ENCODE results near the gene WNT8B.

WNT8B gene

GRCh38 chr10:100522107-100522801, 59.4 kb downstream of the WNT8B start:
- Mint-ChIP-seq H3K9me3 (no peaks in the 10 kb centered on the region), H3K4me1 (ENCODE audit: low read depth) (peaks cover 20% of the 10 kb centered on the region), H3K36me3 (ENCODE audit: low read depth) (peaks cover 46% of the 10 kb centered on the region), H3K4me3 (no peak overlapping the region), H3K27ac (no peak overlapping the region), H3K27me3 (no peaks in the 10 kb centered on the region)

- Mint-ChIP-seq H3K27ac (no peak overlapping the region), H3K36me3 (ENCODE audit: low read depth) (peaks cover 46% of the 10 kb centered on the region), H3K9me3 (no peaks in the 10 kb centered on the region), H3K4me1 (ENCODE audit: low read depth) (peaks cover 26% of the 10 kb centered on the region), H3K4me3 (no peak overlapping the region), H3K27me3 (no peaks in the 10 kb centered on the region)
Observed at GRCh38 chr10:100522945-100523344, 60.1 kb downstream of the WNT8B start.

GRCh38 chr10:100524206-100524605, 61.4 kb downstream of the WNT8B start:
- Mint-ChIP-seq H3K9me3 (no peaks in the 10 kb centered on the region), H3K27ac (no peak overlapping the region), H3K4me1 (ENCODE audit: low read depth) (peaks cover 25% of the 10 kb centered on the region), H3K36me3 (ENCODE audit: low read depth) (peaks cover 53% of the 10 kb centered on the region), H3K27me3 (no peaks in the 10 kb centered on the region), H3K4me3 (no peak overlapping the region)

- Mint-ChIP-seq H3K4me1 (ENCODE audit: low read depth) (peaks cover 23% of the 10 kb centered on the region), H3K36me3 (ENCODE audit: low read depth) (peaks cover 57% of the 10 kb centered on the region), H3K9me3 (no peaks in the 10 kb centered on the region), H3K27me3 (no peaks in the 10 kb centered on the region), H3K4me3 (no peak overlapping the region), H3K27ac (no peak overlapping the region)
Observed at GRCh38 chr10:100524638-100525037, 61.8 kb downstream of the WNT8B start.

GRCh38 chr10:100528123-100528886, 65.5 kb downstream of the WNT8B start:
- peaks cover 46% of the 10 kb centered on the region for H3K36me3 Mint-ChIP-seq (ENCODE audit: low read depth)
- peaks cover 41% of the 10 kb centered on the region for H3K4me1 Mint-ChIP-seq (ENCODE audit: low read depth)
- peak overlapping the region; percentile 91 for H3K4me3 Mint-ChIP-seq
- H3K27me3 Mint-ChIP-seq: no peaks in the 10 kb centered on the region
- no peaks in the 10 kb centered on the region for H3K9me3 Mint-ChIP-seq
- H3K27ac Mint-ChIP-seq: peak overlapping the region; percentile 95

- Mint-ChIP-seq H3K36me3 (ENCODE audit: low read depth) (peaks cover 40% of the 10 kb centered on the region), H3K27me3 (no peaks in the 10 kb centered on the region), H3K27ac (peak overlapping the region; percentile 95), H3K4me3 (peak overlapping the region; percentile 91), H3K4me1 (ENCODE audit: low read depth) (peaks cover 41% of the 10 kb centered on the region), H3K9me3 (no peaks in the 10 kb centered on the region)
Observed at GRCh38 chr10:100528921-100529474, 66.2 kb downstream of the WNT8B start.

GRCh38 chr10:100529475-100530298, 66.9 kb downstream of the WNT8B start, which contains the start of gene NDUFB8:
NDUFB8 (minus strand) TSS chr10:100529871; CDS start chr10:100529851, 20 bp downstream.
- H3K27me3 Mint-ChIP-seq: no peaks in the 10 kb centered on the region
- H3K27ac Mint-ChIP-seq: peak within 1 kb of the TSS; percentile 95
- H3K9me3 Mint-ChIP-seq: no peaks in the 10 kb centered on the region
- peak within 1 kb of the TSS; percentile 91 for H3K4me3 Mint-ChIP-seq
- H3K4me1 Mint-ChIP-seq (ENCODE audit: low read depth): peaks cover 41% of the 10 kb centered on the region
- H3K36me3 Mint-ChIP-seq (ENCODE audit: low read depth): peaks cover 37% of the 10 kb centered on the region

GRCh38 chr10:100531761-100532160, 69.0 kb downstream of the WNT8B start:
- Mint-ChIP-seq H3K36me3 (ENCODE audit: low read depth) (peaks cover 20% of the 10 kb centered on the region), H3K9me3 (no peaks in the 10 kb centered on the region), H3K4me1 (ENCODE audit: low read depth) (peaks cover 35% of the 10 kb centered on the region), H3K27me3 (no peaks in the 10 kb centered on the region), H3K27ac (no peak overlapping the region), H3K4me3 (no peak overlapping the region)

All from stimulated activated naive CD8-positive, alpha-beta T cell treated with anti-CD3 and anti-CD28 coated beads, Interleukin-15, Interleukin-2, amounts not matched to agents 100 ng/mL and 50 ng/mL, for 24 hours (primary cell).